HG03135 (cell line): ENCODE results near the gene PPDPF.

ENCODE experiments used
- ATAC-seq: cut with Tn5 transposase; IDR thresholded peaks from one replicate; pipeline ENCODE4 v1.9.1; 2021; ENCODE audit warnings: mild to moderate bottlenecking, moderate library complexity; ENCODE audit not compliant: unreplicated experiment

Gene PPDPF

GRCh38 chr20:63487116-63487764 lies 33.3 kb upstream of the PPDPF start:
- ATAC-seq, result no peak

GRCh38 chr20:63487781-63488241 lies 32.8 kb upstream of the PPDPF start:
- no peak for ATAC-seq

- ATAC-seq, result no peak
Measured at GRCh38 chr20:63488315-63489251, 32.0 kb upstream of the PPDPF start.

GRCh38 chr20:63490416-63490815 lies 30.1 kb upstream of the PPDPF start:
- no peak for ATAC-seq

- ATAC-seq, result no peak
Measured at GRCh38 chr20:63491078-63491477, 29.5 kb upstream of the PPDPF start.

- ATAC-seq, result no peak
Measured at GRCh38 chr20:63491635-63492230, 28.8 kb upstream of the PPDPF start.

- ATAC-seq, result no peak
Measured at GRCh38 chr20:63492518-63492917, 28.0 kb upstream of the PPDPF start.

GRCh38 chr20:63492982-63493381 lies 27.6 kb upstream of the PPDPF start:
- ATAC-seq, result no peak

- ATAC-seq, result no peak
Measured at GRCh38 chr20:63493563-63494020, 27.0 kb upstream of the PPDPF start.

- ATAC-seq, result no peak
Measured at GRCh38 chr20:63494084-63494419, 26.5 kb upstream of the PPDPF start.

GRCh38 chr20:63494420-63495166 lies 26.0 kb upstream of the PPDPF start:
- no peak for ATAC-seq

GRCh38 chr20:63495167-63495720 lies 25.3 kb upstream of the PPDPF start:
- ATAC-seq, result no peak

GRCh38 chr20:63495741-63496595 lies 24.6 kb upstream of the PPDPF start:
- ATAC-seq, result no peak

- ATAC-seq, result no peak
Measured at GRCh38 chr20:63496596-63497120, 23.9 kb upstream of the PPDPF start.

GRCh38 chr20:63497138-63497945 lies 23.2 kb upstream of the PPDPF start:
- ATAC-seq, result no peak

- no peak for ATAC-seq
Measured at GRCh38 chr20:63497946-63498935, 22.3 kb upstream of the PPDPF start.

GRCh38 chr20:63498960-63499337 lies 21.6 kb upstream of the PPDPF start, which contains the start of gene EEF1A2:
Gene EEF1A2, minus strand, starts transcription at chr20:63499083. Its CDS starts 1,320 bp downstream, at chr20:63497763.
- ATAC-seq, result no peak
